ENCODE measurements around the gene SNRPE. TPM values are rescaled to one million over a fixed set of nuclear protein-coding genes. Genes with fewer than 3 reads are reported as not detected.

SNRPE gene
- total RNA-seq, 1 donor from 2014 or later, result 430 TPM

DNA sequence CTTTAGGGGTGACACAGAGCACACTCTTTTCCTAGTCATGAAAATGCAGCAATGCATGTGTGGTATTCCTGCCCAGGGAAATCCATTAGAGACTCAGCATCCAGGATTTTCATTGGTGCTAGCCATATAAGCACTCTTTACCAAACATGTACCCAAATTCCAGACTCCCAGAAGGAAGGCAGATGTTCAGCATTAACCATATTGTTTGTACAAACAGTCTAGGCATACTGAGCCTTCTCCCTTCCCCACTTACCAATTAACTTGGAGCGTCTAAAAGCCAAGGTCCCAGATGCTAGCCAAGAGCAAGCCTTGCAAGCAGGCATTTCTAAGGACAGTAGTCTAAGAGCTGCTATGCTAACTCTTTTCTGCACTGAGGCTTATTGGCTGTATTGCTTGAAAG, 38.1 kb upstream of the SNRPE start:
- Histone ChIP-seq H3K27ac (no peak overlapping the region), H3K4me1 (no peaks in the 10 kb centered on the region), H3K4me2 (no peak overlapping the region), H3K9ac (no peak overlapping the region), H2AFZ (replicated peaks) (no peak overlapping the region), H3K4me3 (no peak overlapping the region), H3K9me3 (ENCODE audit: low read depth) (no peaks in the 10 kb centered on the region), H4K20me1 (ENCODE audit: low read depth) (peaks cover 21% of the 10 kb centered on the region), H3K79me2 (ENCODE audit: low read depth) (peaks cover 49% of the 10 kb centered on the region), H3K27me3 (no peaks in the 10 kb centered on the region), H3K36me3 (peaks cover 9% of the 10 kb centered on the region), H3F3A (ENCODE audit: low read depth) (peaks cover 2% of the 10 kb centered on the region)
- Mint-ChIP-seq H3K9me3 (no peaks in the 10 kb centered on the region), H3K36me3 (peaks cover 44% of the 10 kb centered on the region), H3K27ac (no peak overlapping the region), H3K4me3 (no peak overlapping the region), H3K27me3 (ENCODE audit: insufficient read depth, low read depth) (peaks cover 2% of the 10 kb centered on the region), H3K4me1 (no peaks in the 10 kb centered on the region)
- DNase-seq (ENCODE audit: low spot score), result no peak
- no peak for TF ChIP-seq EZH2 (IDR thresholded peaks at IDR 0.05)
- TF ChIP-seq, protein P1, sequence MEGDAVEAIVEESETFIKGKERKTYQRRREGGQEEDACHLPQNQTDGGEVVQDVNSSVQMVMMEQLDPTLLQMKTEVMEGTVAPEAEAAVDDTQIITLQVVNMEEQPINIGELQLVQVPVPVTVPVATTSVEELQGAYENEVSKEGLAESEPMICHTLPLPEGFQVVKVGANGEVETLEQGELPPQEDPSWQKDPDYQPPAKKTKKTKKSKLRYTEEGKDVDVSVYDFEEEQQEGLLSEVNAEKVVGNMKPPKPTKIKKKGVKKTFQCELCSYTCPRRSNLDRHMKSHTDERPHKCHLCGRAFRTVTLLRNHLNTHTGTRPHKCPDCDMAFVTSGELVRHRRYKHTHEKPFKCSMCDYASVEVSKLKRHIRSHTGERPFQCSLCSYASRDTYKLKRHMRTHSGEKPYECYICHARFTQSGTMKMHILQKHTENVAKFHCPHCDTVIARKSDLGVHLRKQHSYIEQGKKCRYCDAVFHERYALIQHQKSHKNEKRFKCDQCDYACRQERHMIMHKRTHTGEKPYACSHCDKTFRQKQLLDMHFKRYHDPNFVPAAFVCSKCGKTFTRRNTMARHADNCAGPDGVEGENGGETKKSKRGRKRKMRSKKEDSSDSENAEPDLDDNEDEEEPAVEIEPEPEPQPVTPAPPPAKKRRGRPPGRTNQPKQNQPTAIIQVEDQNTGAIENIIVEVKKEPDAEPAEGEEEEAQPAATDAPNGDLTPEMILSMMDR (IDR thresholded peaks at IDR 0.05), result no peak
- no peak for TF ChIP-seq EZH2phosphoT487 (IDR thresholded peaks at IDR 0.05)

DNA sequence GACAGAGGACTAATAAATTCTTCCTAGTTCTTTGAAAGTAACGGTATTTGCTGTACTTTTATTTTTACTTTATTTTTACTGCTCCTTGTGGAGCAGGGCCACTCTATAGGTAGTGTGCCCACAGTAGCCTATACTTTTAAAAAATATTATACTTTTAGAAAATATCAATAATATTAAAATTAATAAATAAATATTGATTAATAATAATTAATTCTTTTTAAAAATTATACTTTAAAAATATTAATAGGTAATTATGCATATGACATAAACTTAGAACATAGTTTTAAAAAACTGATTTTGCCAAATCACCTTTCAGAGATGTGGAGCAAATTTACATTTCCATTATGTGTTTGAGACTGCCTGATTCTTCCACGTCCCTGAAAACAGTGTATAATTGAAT, 35.2 kb upstream of the SNRPE start:
- no peak overlapping the region for H3K9ac ChIP-seq
- DNase-seq (ENCODE audit: low spot score), result no peak
- H3K4me3 ChIP-seq, result no peak overlapping the region
- Mint-ChIP-seq H3K4me1 (no peaks in the 10 kb centered on the region), H3K27me3 (ENCODE audit: insufficient read depth, low read depth) (no peaks in the 10 kb centered on the region), H3K4me3 (no peak overlapping the region), H3K9me3 (no peaks in the 10 kb centered on the region), H3K36me3 (peaks cover 44% of the 10 kb centered on the region), H3K27ac (no peak overlapping the region)
- no peak for TF ChIP-seq EZH2 (IDR thresholded peaks at IDR 0.05)
- TF ChIP-seq, protein P1 (IDR thresholded peaks at IDR 0.05), result no peak
- H3K36me3 ChIP-seq, result peaks cover 20% of the 10 kb centered on the region
- no peak overlapping the region for H3K4me2 ChIP-seq
- H3F3A ChIP-seq (ENCODE audit: low read depth), result peaks cover 2% of the 10 kb centered on the region
- no peaks in the 10 kb centered on the region for H3K9me3 ChIP-seq (ENCODE audit: low read depth)
- peaks cover 21% of the 10 kb centered on the region for H4K20me1 ChIP-seq (ENCODE audit: low read depth)
- no peaks in the 10 kb centered on the region for H3K27me3 ChIP-seq
- H3K4me1 ChIP-seq, result no peaks in the 10 kb centered on the region
- no peak overlapping the region for H3K27ac ChIP-seq
- no peak overlapping the region for H2AFZ ChIP-seq (replicated peaks)
- peaks cover 43% of the 10 kb centered on the region for H3K79me2 ChIP-seq (ENCODE audit: low read depth)

DNA sequence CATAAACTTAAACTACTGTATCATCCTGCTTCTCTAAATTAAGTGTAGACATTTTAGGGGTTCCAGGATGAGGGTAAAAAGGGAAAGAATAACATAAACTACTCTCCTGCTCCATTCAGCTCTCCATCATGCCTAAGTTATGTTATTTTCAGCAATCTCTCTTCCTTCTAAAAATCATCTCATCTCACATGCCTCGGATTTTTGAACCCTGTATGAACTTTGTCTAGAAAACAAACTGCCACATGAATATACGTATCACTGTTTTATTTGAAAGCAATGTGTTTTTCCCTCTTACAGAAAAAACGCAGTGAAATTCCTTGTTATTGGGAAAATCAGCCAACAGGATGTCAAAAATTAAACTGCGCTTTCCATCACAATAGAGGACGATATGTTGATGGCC, 33.4 kb upstream of the SNRPE start:
- H3K4me3 ChIP-seq, result no peak overlapping the region
- peaks cover 38% of the 10 kb centered on the region for H3K79me2 ChIP-seq (ENCODE audit: low read depth)
- no peak overlapping the region for H3K9ac ChIP-seq
- H3F3A ChIP-seq (ENCODE audit: low read depth), result peaks cover 2% of the 10 kb centered on the region
- Mint-ChIP-seq H3K36me3 (peaks cover 39% of the 10 kb centered on the region), H3K9me3 (no peaks in the 10 kb centered on the region), H3K27ac (no peak overlapping the region), H3K27me3 (ENCODE audit: insufficient read depth, low read depth) (no peaks in the 10 kb centered on the region), H3K4me1 (no peaks in the 10 kb centered on the region), H3K4me3 (no peak overlapping the region)
- peaks cover 11% of the 10 kb centered on the region for H4K20me1 ChIP-seq (ENCODE audit: low read depth)
- DNase-seq (ENCODE audit: low spot score), result no peak
- H3K9me3 ChIP-seq (ENCODE audit: low read depth), result no peaks in the 10 kb centered on the region
- no peak overlapping the region for H2AFZ ChIP-seq (replicated peaks)
- H3K27me3 ChIP-seq, result no peaks in the 10 kb centered on the region
- H3K36me3 ChIP-seq, result peaks cover 27% of the 10 kb centered on the region
- H3K27ac ChIP-seq, result no peak overlapping the region
- H3K4me1 ChIP-seq, result no peaks in the 10 kb centered on the region
- TF ChIP-seq, protein P1 (IDR thresholded peaks at IDR 0.05), result no peak
- TF ChIP-seq EZH2 (IDR thresholded peaks at IDR 0.05) (no peak), EZH2phosphoT487 (IDR thresholded peaks at IDR 0.05) (no peak)
- no peak overlapping the region for H3K4me2 ChIP-seq
